ENCODE data around the gene CHRNA4.
"Not testable (repeated sequence)": the region's sequence is repeated elsewhere in the genome, so short reads cannot be mapped to it uniquely, and the experiment has no call there.

CHRNA4 gene

DNA sequence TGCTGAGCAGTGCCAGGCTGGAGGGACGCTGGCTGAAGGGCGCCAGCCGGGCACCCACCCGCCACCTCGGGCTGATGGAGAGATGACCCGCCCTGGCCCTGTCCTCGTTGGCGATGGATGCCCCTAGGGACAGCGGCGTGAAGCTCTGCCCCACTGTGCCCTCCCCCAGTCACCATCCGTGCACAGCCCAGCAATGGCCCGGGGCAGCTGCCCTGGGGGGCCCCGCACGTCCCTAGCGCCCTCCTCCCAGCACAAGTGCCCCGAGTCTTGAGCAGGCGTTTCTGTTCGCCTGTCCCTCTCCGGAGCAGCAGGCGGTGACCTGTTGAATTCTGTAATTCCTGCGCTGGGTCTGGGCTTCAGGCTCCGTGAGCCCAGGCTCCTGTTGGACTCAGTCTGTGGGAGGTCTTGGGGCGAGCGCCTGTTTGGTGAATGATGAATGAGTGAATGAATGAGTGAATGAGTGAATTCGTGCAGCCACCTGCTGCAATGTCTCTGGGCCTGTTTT is 36.8 kb upstream of the CHRNA4 start:
- no peak for DNase-seq (ENCODE audit: low read depth)

DNA sequence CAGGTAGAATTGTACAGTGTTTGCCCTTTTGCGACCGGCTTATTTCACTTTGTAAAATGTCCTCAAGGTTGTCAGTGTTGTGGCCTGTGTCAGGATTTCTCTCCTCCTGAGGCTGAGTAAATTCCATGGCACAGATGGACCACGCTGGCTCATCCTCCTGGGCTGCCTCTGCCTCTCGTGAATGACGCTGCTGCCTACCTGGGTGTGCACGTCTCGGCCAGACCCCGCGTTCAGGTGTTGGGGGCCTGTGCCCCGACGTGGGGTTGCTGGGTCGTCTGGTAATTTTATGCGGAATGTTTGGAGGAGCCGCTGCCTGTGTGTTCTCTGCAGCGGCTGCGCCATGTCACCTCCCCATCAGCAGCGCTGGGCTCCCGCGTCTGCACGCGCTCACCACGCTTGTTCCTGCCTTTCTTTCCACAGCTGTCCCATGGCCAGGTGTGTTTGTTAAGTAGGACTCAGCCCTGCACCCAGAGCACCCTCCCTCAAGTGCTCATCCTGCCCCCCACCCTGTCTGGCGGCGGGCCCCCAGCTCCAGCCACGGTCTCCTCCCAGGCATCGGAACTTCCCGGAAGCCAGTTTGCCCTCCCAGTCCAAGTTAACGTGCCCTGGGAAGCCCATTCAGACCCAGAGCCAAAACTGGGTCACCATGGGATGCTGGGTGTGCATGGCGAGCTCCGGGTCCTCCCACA is 36.1 kb upstream of the CHRNA4 start:
- DNase-seq (ENCODE audit: low read depth): no peak

DNA sequence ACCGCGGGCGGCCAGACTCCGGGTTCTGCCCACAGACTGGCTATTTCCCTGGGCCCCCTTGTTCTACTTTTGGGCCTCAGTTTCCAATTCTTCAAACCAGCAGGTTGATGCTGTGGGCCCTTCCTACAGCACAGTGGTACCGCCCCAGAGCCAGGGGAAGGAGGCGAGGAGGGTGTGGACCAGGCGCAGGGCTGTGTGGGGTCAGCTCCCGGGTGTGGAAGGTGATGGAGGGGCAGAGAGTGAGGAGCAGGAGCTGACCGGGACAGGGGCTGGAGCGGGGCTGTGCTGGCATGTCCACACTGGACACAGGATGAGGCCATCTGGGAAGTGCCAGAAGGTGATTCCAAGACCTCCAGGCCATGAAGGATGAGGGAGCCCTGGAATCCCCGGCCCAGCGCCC is 35.2 kb upstream of the CHRNA4 start:
- DNase-seq (ENCODE audit: low read depth): no peak

DNA sequence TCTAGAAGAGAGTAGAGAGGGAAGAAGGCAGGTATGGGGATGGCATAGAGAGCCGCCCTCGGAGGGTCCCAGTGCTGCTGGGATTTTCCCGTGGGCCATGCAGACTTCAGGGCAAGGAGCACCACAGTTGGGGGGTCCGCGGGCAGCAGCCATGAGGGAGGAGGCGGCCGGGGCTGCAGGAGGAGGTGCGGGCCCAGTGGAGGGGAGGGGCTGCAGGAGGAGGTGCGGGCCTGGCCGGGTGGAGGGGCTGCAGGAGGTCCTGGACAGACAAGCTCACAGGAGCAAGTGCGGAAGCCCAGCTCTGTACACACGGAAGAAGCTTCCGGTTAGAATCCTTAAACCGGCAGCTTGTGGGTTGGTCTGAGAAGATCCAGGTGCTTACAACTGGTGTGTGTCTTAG is 34.6 kb upstream of the CHRNA4 start:
- no peak for DNase-seq (ENCODE audit: low read depth)

DNA sequence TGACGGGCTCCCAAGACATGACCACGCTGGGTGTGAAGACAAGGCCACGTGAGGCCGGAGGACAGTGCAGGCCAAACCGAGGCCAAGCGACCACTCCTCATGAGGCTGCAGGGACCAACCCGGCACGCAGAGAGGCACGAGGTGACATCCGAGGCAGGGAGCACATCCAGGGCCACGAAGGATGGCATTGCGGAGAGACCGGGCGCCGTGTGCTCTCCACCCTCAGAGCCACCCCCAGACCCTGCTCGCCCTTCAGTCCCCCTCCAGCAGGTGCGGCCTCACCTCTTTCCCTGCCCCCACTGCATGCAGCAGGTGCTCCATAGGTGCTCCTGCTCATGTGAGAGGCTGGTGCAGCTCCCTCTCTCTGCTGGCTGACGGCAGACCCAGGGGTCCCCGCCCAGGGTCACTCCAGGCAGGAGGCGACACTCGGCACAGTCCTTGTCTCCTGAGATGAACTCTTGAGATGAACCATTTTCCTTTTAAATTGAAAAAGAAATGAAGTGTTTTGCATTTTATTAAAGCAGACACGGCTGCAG is 33.8 kb upstream of the CHRNA4 start:
- no peak for DNase-seq (ENCODE audit: low read depth)

DNA sequence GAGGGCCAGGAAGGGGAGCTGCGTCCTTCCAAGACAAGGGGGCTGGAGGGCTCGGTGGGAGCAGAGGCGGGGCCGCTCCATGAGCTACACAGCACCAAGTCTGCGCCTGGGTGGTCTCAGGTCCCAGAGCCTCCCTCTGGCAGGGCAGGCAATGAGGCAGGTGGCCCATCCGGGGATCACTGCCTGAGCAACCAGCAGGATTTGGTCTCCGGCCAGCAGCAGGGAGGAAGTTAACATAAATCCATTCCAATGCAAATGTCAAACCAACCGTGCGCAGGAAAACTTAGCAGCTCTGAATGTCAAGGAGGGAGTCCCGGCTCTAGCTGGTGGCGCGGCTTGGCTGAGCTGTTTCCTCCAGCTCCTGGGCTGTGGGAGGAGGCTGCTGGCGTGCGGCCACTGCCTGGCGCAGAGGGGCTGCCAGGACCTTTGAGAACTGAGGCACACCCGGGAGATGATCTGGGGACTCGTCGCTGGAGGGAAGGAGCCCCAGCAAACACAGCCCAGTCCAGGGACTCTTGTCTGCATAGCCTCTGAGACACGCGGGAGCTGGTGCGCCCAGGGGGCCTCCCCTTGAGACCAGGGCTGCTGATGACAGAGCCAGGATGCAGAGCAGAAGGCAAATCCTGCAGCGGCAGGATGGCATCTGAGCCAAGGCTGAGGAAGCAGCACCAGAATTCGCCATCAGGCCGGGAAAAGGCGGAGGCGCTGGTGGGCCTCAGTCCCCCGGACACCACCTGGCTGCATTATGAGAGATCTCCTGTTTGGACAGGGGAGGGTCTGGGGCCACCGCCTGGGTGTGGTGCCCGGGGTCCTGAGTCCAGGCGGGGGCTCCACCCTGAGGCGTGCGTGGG is 33.1 kb upstream of the CHRNA4 start:
- no peak for DNase-seq (ENCODE audit: low read depth)

DNA sequence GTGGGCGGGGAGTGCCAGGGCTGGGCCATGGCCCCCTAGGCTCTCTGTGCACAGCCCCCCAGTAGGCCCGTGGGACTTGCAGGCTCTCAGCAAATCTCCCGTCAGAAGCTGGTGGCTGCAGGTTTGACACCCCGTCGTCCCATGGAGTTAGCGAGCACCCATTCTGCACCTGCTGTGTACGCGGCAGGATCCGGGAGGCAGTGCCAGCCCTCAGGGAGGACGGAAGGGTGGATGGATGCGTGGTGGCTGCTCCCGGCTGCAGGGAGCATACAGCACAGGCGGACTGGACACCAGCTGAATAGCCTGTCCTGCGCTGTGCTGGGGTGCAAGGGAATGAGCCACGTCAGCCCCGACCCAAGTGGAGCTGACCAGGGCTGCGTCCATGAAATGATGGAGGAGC is 32.4 kb upstream of the CHRNA4 start:
- DNase-seq (ENCODE audit: low read depth): no peak

DNA sequence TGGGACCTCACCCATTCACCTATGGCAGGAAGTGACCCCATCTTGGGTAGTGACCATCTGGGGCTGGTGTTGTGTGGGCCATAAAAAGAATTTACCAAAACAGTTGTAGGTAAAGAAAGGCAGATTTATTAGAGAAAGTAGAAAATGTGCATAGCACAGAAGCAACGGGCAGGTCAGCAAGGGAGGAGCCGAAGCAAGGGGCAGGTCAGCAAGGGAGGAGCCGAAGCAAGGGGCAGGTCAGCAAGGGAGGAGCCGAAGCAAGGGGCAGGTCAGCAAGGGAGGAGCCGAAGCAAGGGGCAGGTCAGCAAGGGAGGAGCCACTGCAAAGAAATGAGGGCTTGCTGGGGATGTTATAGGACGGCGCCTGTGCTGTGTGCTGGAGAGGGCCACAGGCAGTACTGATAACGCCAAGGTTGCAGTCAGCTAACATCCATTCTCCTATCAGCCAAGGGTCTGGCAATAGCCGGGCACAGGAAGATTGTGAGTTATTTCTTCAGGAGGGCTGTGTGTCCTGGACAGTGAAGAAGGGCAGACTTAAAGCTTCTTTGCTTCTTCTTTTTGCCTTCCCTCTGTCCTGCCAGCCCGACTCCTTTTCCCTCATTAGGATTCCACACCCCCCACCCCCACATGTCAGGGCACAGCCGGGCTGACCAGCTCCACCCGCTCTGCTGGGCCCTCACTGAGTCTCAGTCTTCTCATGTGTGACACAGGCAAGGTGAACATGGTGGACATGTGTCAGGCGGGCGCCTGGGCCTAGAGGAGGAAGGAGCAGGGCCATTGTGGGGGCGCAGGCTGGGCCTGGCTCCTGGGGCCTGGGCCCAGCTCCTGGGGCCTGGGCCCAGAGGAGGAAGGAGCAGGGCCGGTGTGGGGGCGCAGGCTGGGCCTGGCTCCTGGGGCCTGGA is 31.6 kb upstream of the CHRNA4 start:
- no peak for DNase-seq (ENCODE audit: low read depth)

DNA sequence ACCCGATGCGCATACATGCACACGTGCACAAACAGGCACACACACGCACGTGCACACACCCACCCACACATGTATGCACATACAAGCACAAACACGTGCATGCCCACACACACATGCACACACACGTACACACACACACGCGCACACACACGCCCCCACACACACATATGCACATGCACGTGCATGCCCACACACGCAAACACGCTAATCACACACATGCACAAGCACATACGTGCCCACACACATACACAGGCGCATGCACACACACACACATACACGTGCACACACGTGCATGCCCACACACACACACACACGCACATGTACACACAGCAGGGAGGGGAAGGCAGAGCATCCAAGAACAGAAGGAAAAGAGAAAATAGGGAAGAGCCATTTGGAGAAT is 26.8 kb upstream of the CHRNA4 start:
- DNase-seq (ENCODE audit: low read depth): no peak

DNA sequence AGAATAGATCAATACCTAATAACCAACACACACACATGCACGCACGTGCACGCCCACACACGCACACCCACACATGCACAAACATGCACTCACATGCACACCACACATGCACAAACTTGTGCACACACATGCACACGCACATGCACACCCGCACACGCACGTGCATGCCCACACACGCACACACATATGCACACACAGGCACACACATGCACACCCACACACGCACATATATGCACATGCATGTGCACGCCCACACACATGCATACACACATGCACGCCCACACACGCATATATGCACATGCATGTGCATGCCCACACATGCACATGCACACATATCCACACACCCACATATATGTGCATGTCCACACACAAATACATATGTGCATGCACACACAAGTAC is 26.2 kb upstream of the CHRNA4 start:
- DNase-seq (ENCODE audit: low read depth): no peak

DNA sequence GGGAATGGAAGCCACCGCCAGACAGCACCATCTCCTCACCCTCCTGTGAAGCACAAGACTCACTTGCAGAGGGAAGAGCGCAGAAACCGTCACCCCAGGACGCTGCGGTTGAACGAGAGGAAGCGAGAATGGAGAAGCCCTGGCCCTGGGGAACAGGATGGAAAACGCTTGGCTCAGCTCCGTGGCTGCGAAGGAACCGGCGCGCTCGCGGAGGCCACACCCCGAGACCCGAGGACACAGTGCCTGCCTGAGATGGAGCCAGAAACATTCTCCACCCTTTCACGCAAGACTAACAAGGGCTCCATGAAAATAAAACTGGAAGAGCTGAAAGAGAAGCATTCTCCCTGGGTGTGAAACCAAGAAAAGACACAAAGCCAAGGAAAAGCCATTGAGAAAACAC is 25.3 kb upstream of the CHRNA4 start:
- DNase-seq (ENCODE audit: low read depth): no peak

DNA sequence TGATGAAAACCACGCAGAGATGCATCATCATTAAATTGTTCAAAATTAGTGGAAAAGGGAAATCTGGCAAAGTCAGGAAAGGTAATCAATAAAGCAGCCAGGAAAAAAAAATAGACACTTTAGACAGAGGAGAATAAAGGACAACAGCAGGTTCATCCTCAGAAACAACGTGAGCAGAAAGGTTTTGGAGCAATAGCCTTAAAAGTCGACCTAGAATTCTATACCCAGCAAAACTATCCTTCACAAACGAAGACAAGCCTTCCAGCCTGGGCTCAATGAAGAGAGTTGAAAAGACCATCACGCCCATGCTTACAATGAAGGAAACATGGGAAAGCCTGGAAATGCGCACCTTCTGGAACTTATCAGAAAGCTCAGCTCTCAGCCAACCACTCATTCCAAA is 24.7 kb upstream of the CHRNA4 start:
- DNase-seq (ENCODE audit: low read depth): no peak

DNA sequence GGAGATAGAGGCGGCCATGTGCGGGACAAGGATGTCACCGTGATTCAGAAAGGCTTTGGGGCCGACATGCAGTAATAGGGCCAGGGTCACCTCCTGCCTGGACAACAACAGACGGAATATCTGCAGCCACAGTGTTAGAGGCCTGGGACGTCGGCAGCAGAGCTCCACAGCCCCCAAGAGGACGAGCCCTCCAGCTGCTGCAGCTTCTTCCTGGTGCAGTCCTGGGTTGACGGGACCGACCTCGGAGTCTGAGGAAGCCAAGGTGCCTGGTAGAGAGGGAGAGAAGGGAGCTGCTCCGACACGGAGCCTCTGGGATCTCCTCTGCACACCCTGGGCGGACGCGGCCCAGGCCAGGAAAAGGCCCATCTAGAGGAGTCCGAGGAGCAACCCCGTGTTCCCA is 23.2 kb upstream of the CHRNA4 start:
- no peak for DNase-seq (ENCODE audit: low read depth)

DNA sequence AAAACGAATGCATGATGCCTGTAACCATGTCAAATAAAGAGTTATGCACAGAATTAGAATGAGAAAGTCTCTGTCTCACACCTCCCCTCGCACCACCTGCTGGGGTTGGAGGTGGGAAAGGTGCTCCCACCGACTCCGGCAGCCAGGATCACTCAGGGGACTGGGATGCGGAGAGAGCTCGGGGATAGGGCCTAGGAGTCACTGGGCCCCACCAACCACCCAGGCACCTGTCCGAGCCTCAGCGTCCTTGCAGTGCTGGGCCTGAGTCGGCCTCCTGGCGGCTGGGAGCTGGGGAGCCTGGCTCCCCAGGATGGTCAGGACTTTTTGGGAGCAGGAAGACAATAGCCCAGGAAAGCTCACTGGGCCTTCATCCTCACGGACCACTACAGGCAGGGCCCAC is 22.4 kb upstream of the CHRNA4 start:
- no peak for DNase-seq (ENCODE audit: low read depth)

DNA sequence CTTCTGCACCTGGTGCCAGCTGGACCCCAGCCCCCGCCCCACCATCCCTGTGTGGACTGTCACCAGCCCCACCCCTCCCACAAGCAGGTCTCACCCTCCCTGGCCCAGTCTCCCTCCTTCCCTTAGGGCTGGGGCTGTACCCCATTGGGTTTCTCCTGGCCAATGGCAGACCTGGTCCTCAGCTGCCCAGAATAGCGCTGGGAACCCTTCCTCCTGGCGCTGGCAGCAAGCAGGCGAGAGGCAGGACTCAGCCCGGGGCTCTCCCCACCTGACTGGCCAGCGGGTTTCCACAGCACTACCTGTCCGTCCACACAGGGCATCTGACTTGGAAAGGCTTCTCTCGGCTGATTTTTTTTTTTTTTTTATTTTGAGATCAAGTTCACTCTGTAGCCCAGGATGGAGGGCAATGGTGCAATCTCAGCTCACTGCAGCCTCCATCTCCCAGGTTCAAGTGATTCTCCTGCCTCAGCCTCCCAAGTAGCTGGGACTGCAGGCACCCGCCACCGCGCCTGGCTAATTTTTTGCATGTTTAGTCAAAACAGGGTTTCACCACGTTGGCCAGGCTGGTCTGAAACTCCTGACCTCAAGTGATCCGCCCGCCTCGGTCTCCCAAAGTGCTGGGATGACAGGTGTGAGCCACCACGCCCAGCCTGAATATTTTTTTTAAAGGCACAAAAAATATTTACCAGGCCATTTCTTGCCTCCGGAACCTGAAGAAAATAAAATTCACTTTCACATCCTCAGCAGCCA is 21.6 kb upstream of the CHRNA4 start:
- DNase-seq (ENCODE audit: low read depth): no peak

DNA sequence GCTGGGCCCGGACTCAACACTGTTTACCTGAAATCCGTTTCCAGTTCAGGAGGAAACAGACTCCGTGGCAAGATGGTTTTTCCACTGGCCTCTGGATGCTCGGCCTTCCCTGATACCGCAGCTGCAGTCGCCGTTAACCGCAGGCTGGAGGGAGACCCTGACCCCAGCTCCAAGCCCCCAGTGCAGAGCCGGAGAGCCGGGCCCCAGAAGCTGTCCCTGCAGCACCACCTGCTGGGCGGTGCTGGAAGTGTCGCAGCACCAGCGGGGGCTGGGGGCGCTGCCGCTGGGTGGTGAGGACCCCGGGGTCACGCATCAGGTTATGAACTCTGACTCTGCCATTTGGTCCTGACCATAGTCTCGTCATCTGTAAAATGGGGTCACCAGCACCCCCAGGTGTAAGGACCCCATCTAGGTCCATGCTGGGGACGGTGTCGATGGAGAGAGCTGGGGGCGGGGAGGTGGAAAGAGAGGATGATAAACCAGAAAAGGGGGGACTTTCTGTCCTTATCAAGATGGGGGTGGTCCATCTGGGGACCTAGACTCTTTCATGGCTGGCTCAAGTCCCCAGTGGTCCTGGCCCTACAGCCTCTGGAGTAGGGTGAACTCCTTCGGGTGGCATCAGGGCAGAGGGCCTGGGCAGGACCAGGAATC is 20.8 kb upstream of the CHRNA4 start:
- DNase-seq (ENCODE audit: low read depth): peak; percentile 9

DNA sequence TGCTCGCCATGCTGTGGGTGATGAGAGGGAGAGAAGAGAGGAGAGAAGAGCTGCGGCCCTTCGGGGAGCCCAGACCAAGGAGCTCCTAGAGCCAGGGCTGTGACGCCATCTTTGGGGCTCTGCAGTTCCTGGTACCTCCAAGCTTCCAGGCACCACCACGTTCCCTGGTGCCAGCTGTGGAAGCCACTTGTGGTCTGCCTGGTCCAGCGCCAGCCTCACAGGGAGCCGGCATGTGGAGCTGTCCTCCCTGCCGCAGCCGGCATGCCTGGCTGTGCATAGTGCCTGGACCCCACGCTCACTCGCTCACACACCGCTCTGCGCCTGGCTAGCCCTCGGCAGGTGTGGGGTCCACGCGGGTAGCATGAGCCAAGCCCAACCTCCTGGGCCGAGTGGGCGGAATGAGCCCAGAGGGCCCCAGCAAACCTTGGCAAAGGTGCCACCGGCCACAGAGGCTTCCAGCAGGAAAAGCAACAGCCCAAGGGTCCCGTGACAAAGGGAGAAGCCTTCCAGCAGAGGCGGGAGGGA is 19.3 kb upstream of the CHRNA4 start:
- no peak for DNase-seq (ENCODE audit: low read depth)

DNA sequence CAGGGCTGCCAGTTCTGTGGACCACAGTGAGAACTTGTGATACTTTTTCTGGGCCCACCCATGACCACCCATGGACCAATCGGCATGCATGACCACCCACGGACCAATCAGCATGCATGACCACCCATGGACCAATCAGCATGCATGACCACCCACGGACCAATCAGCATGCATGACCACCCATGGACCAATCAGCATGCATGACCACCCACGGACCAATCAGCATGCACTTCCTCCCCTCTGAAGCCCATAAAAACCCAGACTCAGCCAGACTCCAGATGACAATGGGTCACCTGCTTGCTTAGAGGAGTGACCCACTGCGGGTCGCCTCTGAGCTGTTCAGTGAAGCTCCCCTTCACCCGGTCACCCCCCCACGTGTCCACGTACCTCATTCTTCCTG is 18.7 kb upstream of the CHRNA4 start:
- not testable (repeated sequence) for DNase-seq (ENCODE audit: low read depth)

DNA sequence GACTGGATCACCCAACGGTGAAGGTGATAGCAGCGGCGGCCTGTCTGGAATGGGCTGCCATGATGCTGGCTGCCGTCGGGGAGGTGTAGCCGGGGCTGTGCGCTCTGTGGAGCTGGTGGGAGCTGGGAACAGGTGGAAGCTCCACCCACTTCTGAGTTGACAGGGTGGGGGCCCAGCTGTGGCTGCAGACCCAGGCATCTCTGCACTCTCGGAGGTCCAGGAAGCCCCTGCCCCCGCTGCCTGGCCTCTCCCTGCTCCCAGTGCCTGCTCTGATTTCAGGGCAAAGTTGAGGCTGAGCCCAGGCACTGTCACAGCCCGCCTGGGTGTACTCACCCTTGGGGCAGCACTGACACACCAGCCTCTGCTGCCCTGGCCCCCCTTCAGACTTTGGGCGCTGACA is 18.1 kb upstream of the CHRNA4 start:
- DNase-seq (ENCODE audit: low read depth): no peak

DNA sequence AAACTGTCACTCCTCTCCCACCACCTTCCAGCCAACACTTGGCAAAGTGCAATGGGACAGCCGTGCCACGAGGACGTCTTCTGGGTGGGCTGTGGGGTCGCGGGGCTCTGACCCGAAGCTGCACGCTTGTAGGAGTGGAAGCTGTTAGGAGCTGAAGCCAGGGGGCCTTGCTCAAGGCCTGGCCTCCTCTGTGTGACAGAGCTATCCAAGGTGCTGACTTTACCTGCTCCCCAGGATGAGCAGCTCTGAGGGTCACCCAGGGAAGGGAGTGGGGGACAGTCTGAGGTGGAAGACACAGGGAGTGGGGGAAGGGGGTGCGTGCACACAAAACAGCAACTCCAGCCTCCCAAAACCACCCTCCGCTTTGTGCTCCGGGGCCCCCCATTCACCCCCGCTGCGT is 17.5 kb upstream of the CHRNA4 start:
- no peak for DNase-seq (ENCODE audit: low read depth)

DNA sequence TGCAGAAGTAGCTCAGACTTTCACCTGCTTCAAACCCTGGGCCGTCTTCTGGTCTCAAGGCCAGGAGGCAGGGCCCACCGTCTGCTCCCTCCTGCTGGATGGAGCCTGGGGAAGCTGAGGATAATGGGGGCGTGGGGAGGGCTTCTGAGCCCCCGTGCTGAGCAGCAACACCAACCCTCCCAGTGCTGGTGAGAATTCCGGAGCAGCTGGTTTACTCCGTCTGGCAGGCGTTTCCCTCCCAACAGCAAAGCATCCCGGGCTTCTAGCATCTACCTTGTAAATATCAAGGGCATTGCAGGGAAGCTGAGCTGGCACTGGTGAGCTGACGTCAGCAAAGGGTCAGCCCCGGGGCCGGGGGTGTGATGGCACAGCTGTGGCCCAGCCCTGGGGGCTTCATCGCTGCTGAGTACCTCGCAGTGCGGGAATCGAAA is 16.8 kb upstream of the CHRNA4 start:
- no peak for DNase-seq (ENCODE audit: low read depth)
